ENCODE results near the gene LYPD6. TPM values are rescaled to one million over a fixed set of nuclear protein-coding genes. Genes with fewer than 3 reads are reported as not detected.

The LYPD6 gene
- total RNA-seq = not detected

- intact Hi-C loops (cut with DNase I, micrococcal nuclease) = no loop called here
- ChIA-PET POLR2A (no interaction called here), CTCF (interaction anchor here (0.6 kb wide), 1 partner anchor 99 kb away, joined by 5 read pairs; no protein-coding TSS in a partner anchor)
- Mint-ChIP-seq H3K4me3 (no peak within 1 kb of the TSS), H3K27me3 (peaks cover 50% of the 10 kb centered on the region), H3K4me1 (peaks cover 9% of the 10 kb centered on the region), H3K27ac (no peak within 1 kb of the TSS), H3K36me3 (ENCODE audit: low read depth) (no peaks in the 10 kb centered on the region), H3K9me3 (ENCODE audit: low read depth) (no peaks in the 10 kb centered on the region)
- ATAC-seq = no peak
- no peak for DNase-seq
Measured at GRCh38 chr2:149330127-149331022, at the start of gene LYPD6. Gene LYPD6, plus strand, starts transcription at chr2:149330587. Its CDS starts 107,122 bp downstream, at chr2:149437709.

- H3K36me3 Mint-ChIP-seq (ENCODE audit: low read depth) = no peaks in the 10 kb centered on the region
- H3K27ac Mint-ChIP-seq = no peak overlapping the region
- intact Hi-C loops (cut with DNase I, micrococcal nuclease) = no loop called here
- DNase-seq (no peak), ATAC-seq (no peak)
- ChIA-PET CTCF (no interaction called here), POLR2A (no interaction called here)
- no peak overlapping the region for H3K4me3 Mint-ChIP-seq
- H3K4me1 Mint-ChIP-seq = no peaks in the 10 kb centered on the region
- H3K27me3 Mint-ChIP-seq = peaks cover 5% of the 10 kb centered on the region
- no peaks in the 10 kb centered on the region for H3K9me3 Mint-ChIP-seq (ENCODE audit: low read depth)
Measured at GRCh38 chr2:149281441-149281840, 48.9 kb upstream of the LYPD6 start.

- H3K27me3 Mint-ChIP-seq = peaks cover 4% of the 10 kb centered on the region
- no peak for DNase-seq
- no peaks in the 10 kb centered on the region for H3K4me1 Mint-ChIP-seq
- POLR2A ChIA-PET = no interaction called here
- H3K27ac Mint-ChIP-seq = no peak overlapping the region
- no peak for ATAC-seq
- intact Hi-C loops (cut with DNase I, micrococcal nuclease) = no loop called here
- no peaks in the 10 kb centered on the region for H3K36me3 Mint-ChIP-seq (ENCODE audit: low read depth)
- no peaks in the 10 kb centered on the region for H3K9me3 Mint-ChIP-seq (ENCODE audit: low read depth)
- H3K4me3 Mint-ChIP-seq = no peak overlapping the region
- CTCF ChIA-PET = interaction anchor here (0.7 kb wide), 1 partner anchor 653 kb away, joined by 3 read pairs; no protein-coding TSS in a partner anchor
Measured at GRCh38 chr2:149290662-149291061, 39.7 kb upstream of the LYPD6 start.

- H3K4me3 Mint-ChIP-seq = no peak overlapping the region
- H3K4me1 Mint-ChIP-seq = no peaks in the 10 kb centered on the region
- DNase-seq = no peak
- H3K36me3 Mint-ChIP-seq (ENCODE audit: low read depth) = no peaks in the 10 kb centered on the region
- H3K27ac Mint-ChIP-seq = no peak overlapping the region
- CTCF ChIA-PET = no interaction called here
- ATAC-seq = no peak
- POLR2A ChIA-PET = no interaction called here
- peaks cover 4% of the 10 kb centered on the region for H3K27me3 Mint-ChIP-seq
- H3K9me3 Mint-ChIP-seq (ENCODE audit: low read depth) = no peaks in the 10 kb centered on the region
- intact Hi-C loops (cut with DNase I, micrococcal nuclease) = no loop called here
Measured at GRCh38 chr2:149291881-149292280, 38.5 kb upstream of the LYPD6 start.

- ChIA-PET POLR2A (no interaction called here), CTCF (no interaction called here)
- ATAC-seq = no peak
- no peaks in the 10 kb centered on the region for H3K9me3 Mint-ChIP-seq (ENCODE audit: low read depth)
- H3K27me3 Mint-ChIP-seq = peaks cover 4% of the 10 kb centered on the region
- H3K27ac Mint-ChIP-seq = no peak overlapping the region
- H3K4me1 Mint-ChIP-seq = no peaks in the 10 kb centered on the region
- intact Hi-C loops (cut with DNase I, micrococcal nuclease) = no loop called here
- no peak for DNase-seq
- H3K36me3 Mint-ChIP-seq (ENCODE audit: low read depth) = no peaks in the 10 kb centered on the region
- no peak overlapping the region for H3K4me3 Mint-ChIP-seq
Measured at GRCh38 chr2:149296031-149296430, 34.4 kb upstream of the LYPD6 start.

- peaks cover 14% of the 10 kb centered on the region for H3K27me3 Mint-ChIP-seq
- no peak for ATAC-seq
- H3K4me1 Mint-ChIP-seq = no peaks in the 10 kb centered on the region
- H3K27ac Mint-ChIP-seq = no peak overlapping the region
- CTCF ChIA-PET = no interaction called here
- no peaks in the 10 kb centered on the region for H3K36me3 Mint-ChIP-seq (ENCODE audit: low read depth)
- H3K4me3 Mint-ChIP-seq = no peak overlapping the region
- H3K9me3 Mint-ChIP-seq (ENCODE audit: low read depth) = no peaks in the 10 kb centered on the region
- DNase-seq = no peak
- intact Hi-C loops (cut with DNase I, micrococcal nuclease) = no loop called here
- POLR2A ChIA-PET = no interaction called here
Measured at GRCh38 chr2:149307014-149307413, 23.4 kb upstream of the LYPD6 start.

GRCh38 chr2:149310349-149310748 lies 20.0 kb upstream of the LYPD6 start:
- intact Hi-C loops (cut with DNase I, micrococcal nuclease) = loop anchor here (5.0 to 10.0 kb wide), 3 partner anchors 252 to 293 kb away; no protein-coding TSS in a partner anchor
- Mint-ChIP-seq H3K4me1 (no peaks in the 10 kb centered on the region), H3K36me3 (ENCODE audit: low read depth) (no peaks in the 10 kb centered on the region), H3K9me3 (ENCODE audit: low read depth) (no peaks in the 10 kb centered on the region), H3K27me3 (peaks cover 13% of the 10 kb centered on the region), H3K27ac (no peak overlapping the region), H3K4me3 (no peak overlapping the region)
- ATAC-seq = no peak
- POLR2A ChIA-PET = no interaction called here
- no peak for DNase-seq
- CTCF ChIA-PET = interaction anchor here (1.5 kb wide), 1 partner anchor 293 kb away, joined by 5 read pairs; no protein-coding TSS in a partner anchor

- DNase-seq (no peak), ATAC-seq (no peak)
- Mint-ChIP-seq H3K9me3 (ENCODE audit: low read depth) (no peaks in the 10 kb centered on the region), H3K4me1 (no peaks in the 10 kb centered on the region), H3K36me3 (ENCODE audit: low read depth) (no peaks in the 10 kb centered on the region), H3K27me3 (peaks cover 12% of the 10 kb centered on the region), H3K4me3 (no peak overlapping the region), H3K27ac (no peak overlapping the region)
- POLR2A ChIA-PET = no interaction called here
- CTCF ChIA-PET = interaction anchor here (0.5 to 2.2 kb wide), 4 partner anchors 11 to 294 kb away, joined by 3 to 15 read pairs (median 4); no protein-coding TSS in a partner anchor
- intact Hi-C loops (cut with DNase I, micrococcal nuclease) = loop anchor here (5.0 to 10.0 kb wide), 3 partner anchors 250 to 295 kb away; no protein-coding TSS in a partner anchor
Measured at GRCh38 chr2:149312039-149312438, 18.3 kb upstream of the LYPD6 start.

- peak; percentile 15 for DNase-seq
- Mint-ChIP-seq H3K4me1 (no peaks in the 10 kb centered on the region), H3K27me3 (peaks cover 9% of the 10 kb centered on the region), H3K9me3 (ENCODE audit: low read depth) (peaks cover 2% of the 10 kb centered on the region), H3K4me3 (no peak overlapping the region), H3K27ac (no peak overlapping the region), H3K36me3 (ENCODE audit: low read depth) (no peaks in the 10 kb centered on the region)
- ATAC-seq = peak; percentile 61
- intact Hi-C loops (cut with DNase I, micrococcal nuclease) = loop anchor here (1.0 to 10.0 kb wide), 4 partner anchors 249 to 296 kb away; no protein-coding TSS in a partner anchor
- CTCF ChIA-PET = interaction anchor here (0.6 to 2.2 kb wide), 11 partner anchors 9 to 614 kb away, joined by 3 to 15 read pairs (median 3); no protein-coding TSS in a partner anchor
- POLR2A ChIA-PET = no interaction called here
Measured at GRCh38 chr2:149313512-149313972, 16.8 kb upstream of the LYPD6 start.

- Mint-ChIP-seq H3K9me3 (ENCODE audit: low read depth) (peaks cover 2% of the 10 kb centered on the region), H3K4me3 (no peak overlapping the region), H3K27ac (no peak overlapping the region), H3K36me3 (ENCODE audit: low read depth) (no peaks in the 10 kb centered on the region), H3K4me1 (no peaks in the 10 kb centered on the region), H3K27me3 (peaks cover 9% of the 10 kb centered on the region)
- intact Hi-C loops (cut with DNase I, micrococcal nuclease) = loop anchor here (5.0 to 10.0 kb wide), 3 partner anchors 248 to 297 kb away; no protein-coding TSS in a partner anchor
- ATAC-seq (no peak), DNase-seq (no peak)
- CTCF ChIA-PET = interaction anchor here (2.0 kb wide), 1 partner anchor 18 kb away, joined by 7 read pairs; no protein-coding TSS in a partner anchor
- POLR2A ChIA-PET = no interaction called here
Measured at GRCh38 chr2:149314687-149315086, 15.7 kb upstream of the LYPD6 start.

GRCh38 chr2:149315461-149315860 lies 14.9 kb upstream of the LYPD6 start:
- Mint-ChIP-seq H3K4me3 (no peak overlapping the region), H3K27ac (no peak overlapping the region), H3K9me3 (ENCODE audit: low read depth) (peaks cover 2% of the 10 kb centered on the region), H3K27me3 (peaks cover 9% of the 10 kb centered on the region), H3K4me1 (no peaks in the 10 kb centered on the region), H3K36me3 (ENCODE audit: low read depth) (no peaks in the 10 kb centered on the region)
- DNase-seq = no peak
- ChIA-PET CTCF (interaction anchor here (1.0 kb wide), 1 partner anchor 9 kb away, joined by 3 read pairs; no protein-coding TSS in a partner anchor), POLR2A (no interaction called here)
- intact Hi-C loops (cut with DNase I, micrococcal nuclease) = loop anchor here in 1 of 2 experiments (10.0 kb wide), 1 partner anchor 249 kb away; no protein-coding TSS in a partner anchor
- ATAC-seq = no peak
